Activated effector memory CD4-positive, alpha-beta T cell treated with anti-CD3 and anti-CD28 coated beads, Interleukin-2, amount 50 U/mL, for 16 hours (primary cell): Measurements from ENCODE around the gene ALOX12.
A peak's percentile ranks its signal among the peaks of the same experiment; 100 is the strongest.

ENCODE experiments used
- DNase-seq: peaks from one replicate; pipeline ENCODE4 v3.0.0-alpha.2; 2020

ALOX12 gene

GRCh38 chr17:7002288-7003047 is 6.6 kb downstream of the ALOX12 start:
- DNase-seq: no peak

- no peak for DNase-seq
Observed at GRCh38 chr17:7003745-7004144, 7.9 kb downstream of the ALOX12 start.

- no peak for DNase-seq
Observed at GRCh38 chr17:7004398-7005253, 8.8 kb downstream of the ALOX12 start.

GRCh38 chr17:7005716-7006115 is 9.9 kb downstream of the ALOX12 start:
- DNase-seq: no peak

- DNase-seq: no peak
Observed at GRCh38 chr17:7007143-7007542, 11.3 kb downstream of the ALOX12 start.

GRCh38 chr17:7010523-7010922 is 14.7 kb downstream of the ALOX12 start:
- no peak for DNase-seq

GRCh38 chr17:7011415-7011814 is 15.6 kb downstream of the ALOX12 start:
- DNase-seq: no peak

- DNase-seq: no peak
Observed at GRCh38 chr17:7011942-7012254, 16.0 kb downstream of the ALOX12 start.

- DNase-seq: peak; percentile 99
Observed at GRCh38 chr17:7014261-7014994, 18.6 kb downstream of the ALOX12 start.

- DNase-seq: peak; percentile 93
Observed at GRCh38 chr17:7014995-7015958, 19.4 kb downstream of the ALOX12 start.

GRCh38 chr17:7016418-7016817 is 20.6 kb downstream of the ALOX12 start:
- DNase-seq: no peak

GRCh38 chr17:7016886-7017826 is 21.3 kb downstream of the ALOX12 start:
- DNase-seq: no peak

GRCh38 chr17:7017827-7018200 is 22.0 kb downstream of the ALOX12 start:
- DNase-seq: no peak

GRCh38 chr17:7018331-7018964 is 22.6 kb downstream of the ALOX12 start:
- no peak for DNase-seq

GRCh38 chr17:7019367-7019766 is 23.5 kb downstream of the ALOX12 start:
- no peak for DNase-seq

GRCh38 chr17:7019839-7020519 is 24.1 kb downstream of the ALOX12 start:
- DNase-seq: no peak

- no peak for DNase-seq
Observed at GRCh38 chr17:7020894-7021664, 25.2 kb downstream of the ALOX12 start.

- DNase-seq: peak; percentile 92
Observed at GRCh38 chr17:7021993-7022778, 26.3 kb downstream of the ALOX12 start.
